ENCODE data around the gene PPP1R37.

Gene PPP1R37

GRCh38 chr19:45094137-45094536 is 1.2 kb downstream of the PPP1R37 start:
- in situ Hi-C loops (cut with MboI; ENCODE audit: low pct_unique_long_range_greater_than_20kb, low sequenced_read_pairs, unreplicated experiment), result no loop called here
- DNase-seq (ENCODE audit: low spot score), result no peak
- no peak for TF ChIP-seq CTCF (IDR thresholded peaks at IDR 0.05; ENCODE audit: extremely low read depth, insufficient read depth, missing control alignments)

GRCh38 chr19:45094707-45095106 is 1.7 kb downstream of the PPP1R37 start:
- in situ Hi-C loops (cut with MboI; ENCODE audit: low pct_unique_long_range_greater_than_20kb, low sequenced_read_pairs, unreplicated experiment), result no loop called here
- no peak for DNase-seq (ENCODE audit: low spot score)
- TF ChIP-seq CTCF (IDR thresholded peaks at IDR 0.05; ENCODE audit: extremely low read depth, insufficient read depth, missing control alignments), result no peak

DNA sequence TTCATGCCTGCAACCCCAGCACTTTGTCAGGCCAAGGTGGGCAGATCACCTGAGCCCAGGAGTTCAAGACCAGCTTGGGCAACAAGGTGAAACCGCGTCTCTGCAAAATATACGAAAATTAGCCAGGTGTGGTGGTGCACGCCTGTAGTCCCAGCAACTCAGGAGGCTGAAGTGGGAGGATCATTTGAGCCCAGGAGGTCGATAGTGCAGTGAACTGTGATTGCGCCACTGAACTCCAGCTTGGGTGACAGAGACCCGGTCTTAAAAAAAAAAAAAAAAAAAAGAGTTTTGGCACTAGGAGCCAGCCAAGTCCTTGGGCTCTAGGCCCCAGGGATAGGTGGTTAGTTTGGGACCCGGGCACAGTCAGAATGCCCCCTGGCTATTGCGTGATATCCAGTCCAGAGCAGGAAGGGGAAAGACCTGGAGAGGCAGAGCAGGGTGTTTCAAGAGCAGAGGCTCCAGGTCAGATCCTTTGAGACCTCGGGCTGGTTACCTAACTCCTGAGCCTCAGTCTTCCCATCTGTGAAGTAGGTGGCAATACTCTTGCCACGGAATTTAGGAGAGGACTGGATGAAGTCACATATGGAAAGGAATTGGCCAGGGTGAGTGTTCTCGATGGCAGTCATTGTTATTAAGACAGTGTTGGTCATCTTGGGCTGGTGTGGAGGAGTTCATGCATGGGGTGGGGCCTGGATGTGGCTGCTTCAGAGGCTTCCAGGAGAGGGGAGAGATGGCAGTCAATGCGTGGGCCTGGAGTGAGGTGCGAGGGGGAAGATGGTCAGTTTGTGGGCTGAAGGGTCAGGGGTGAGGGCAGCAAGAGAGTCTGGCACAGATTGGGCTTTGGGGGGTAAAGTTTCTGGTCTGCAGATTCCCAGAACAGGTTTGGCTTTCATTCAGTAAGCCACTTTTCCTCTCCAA is 2.8 kb downstream of the PPP1R37 start:
- DNase-seq (ENCODE audit: low spot score), result no peak
- no peak for TF ChIP-seq CTCF (IDR thresholded peaks at IDR 0.05; ENCODE audit: extremely low read depth, insufficient read depth, missing control alignments)
- in situ Hi-C loops (cut with MboI; ENCODE audit: low pct_unique_long_range_greater_than_20kb, low sequenced_read_pairs, unreplicated experiment), result no loop called here

DNA sequence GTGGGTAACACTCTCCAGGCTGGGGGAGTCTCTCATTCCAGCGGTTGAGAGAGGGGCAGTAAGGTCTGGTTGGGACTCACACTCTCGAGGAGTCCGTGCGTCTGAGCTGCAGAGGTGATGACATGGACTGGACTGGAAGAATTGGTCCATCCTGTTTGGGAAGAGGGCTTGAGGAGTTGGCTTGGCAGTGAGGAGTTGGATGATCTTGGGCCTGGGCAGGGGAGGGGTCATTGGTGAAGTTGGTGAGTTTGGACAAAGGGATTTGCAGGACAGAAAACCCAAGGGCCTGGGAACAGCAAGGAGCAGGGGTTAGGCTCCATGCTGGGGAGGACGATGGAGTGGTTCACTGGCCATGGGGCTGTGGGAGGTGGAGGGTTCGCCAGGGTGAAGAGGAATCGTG is 3.7 kb downstream of the PPP1R37 start:
- in situ Hi-C loops (cut with MboI; ENCODE audit: low pct_unique_long_range_greater_than_20kb, low sequenced_read_pairs, unreplicated experiment), result no loop called here
- no peak for DNase-seq (ENCODE audit: low spot score)
- TF ChIP-seq CTCF (IDR thresholded peaks at IDR 0.05; ENCODE audit: extremely low read depth, insufficient read depth, missing control alignments), result no peak

DNA sequence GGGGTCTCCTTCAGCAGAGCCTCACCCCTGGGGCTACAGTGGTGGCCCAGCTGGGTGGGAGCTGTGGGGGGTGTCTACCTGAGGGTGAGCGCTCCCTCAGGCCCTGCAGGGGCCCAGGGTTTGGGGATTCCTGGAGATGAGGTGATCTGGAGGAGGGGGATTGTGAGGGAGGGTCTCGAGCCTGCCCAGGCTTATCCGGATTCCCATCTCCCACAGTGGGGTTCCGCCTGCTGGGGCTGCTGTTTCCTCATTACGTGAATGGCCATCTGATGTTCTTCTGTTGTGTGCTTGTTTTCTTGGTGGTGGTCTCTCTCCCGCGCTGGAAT is 4.4 kb downstream of the PPP1R37 start:
- no peak for DNase-seq (ENCODE audit: low spot score)
- in situ Hi-C loops (cut with MboI; ENCODE audit: low pct_unique_long_range_greater_than_20kb, low sequenced_read_pairs, unreplicated experiment), result no loop called here
- no peak for TF ChIP-seq CTCF (IDR thresholded peaks at IDR 0.05; ENCODE audit: extremely low read depth, insufficient read depth, missing control alignments)

GRCh38 chr19:45097776-45098520 is 5.0 kb downstream of the PPP1R37 start:
- no peak for DNase-seq (ENCODE audit: low spot score)
- in situ Hi-C loops (cut with MboI; ENCODE audit: low pct_unique_long_range_greater_than_20kb, low sequenced_read_pairs, unreplicated experiment), result no loop called here
- TF ChIP-seq CTCF (IDR thresholded peaks at IDR 0.05; ENCODE audit: extremely low read depth, insufficient read depth, missing control alignments), result no peak

Measured in GM13977 (cell line).